CD4-positive, alpha-beta T cell treated with Interferon alpha-2 for 1 hour (primary cell): ENCODE results near the gene COPG1.

Experiments
- DNase-seq, 2 donors: peaks; one replicate each; pipeline ENCODE4 v3.0.0-alpha.2; 2020 to 2022

Gene COPG1

DNA sequence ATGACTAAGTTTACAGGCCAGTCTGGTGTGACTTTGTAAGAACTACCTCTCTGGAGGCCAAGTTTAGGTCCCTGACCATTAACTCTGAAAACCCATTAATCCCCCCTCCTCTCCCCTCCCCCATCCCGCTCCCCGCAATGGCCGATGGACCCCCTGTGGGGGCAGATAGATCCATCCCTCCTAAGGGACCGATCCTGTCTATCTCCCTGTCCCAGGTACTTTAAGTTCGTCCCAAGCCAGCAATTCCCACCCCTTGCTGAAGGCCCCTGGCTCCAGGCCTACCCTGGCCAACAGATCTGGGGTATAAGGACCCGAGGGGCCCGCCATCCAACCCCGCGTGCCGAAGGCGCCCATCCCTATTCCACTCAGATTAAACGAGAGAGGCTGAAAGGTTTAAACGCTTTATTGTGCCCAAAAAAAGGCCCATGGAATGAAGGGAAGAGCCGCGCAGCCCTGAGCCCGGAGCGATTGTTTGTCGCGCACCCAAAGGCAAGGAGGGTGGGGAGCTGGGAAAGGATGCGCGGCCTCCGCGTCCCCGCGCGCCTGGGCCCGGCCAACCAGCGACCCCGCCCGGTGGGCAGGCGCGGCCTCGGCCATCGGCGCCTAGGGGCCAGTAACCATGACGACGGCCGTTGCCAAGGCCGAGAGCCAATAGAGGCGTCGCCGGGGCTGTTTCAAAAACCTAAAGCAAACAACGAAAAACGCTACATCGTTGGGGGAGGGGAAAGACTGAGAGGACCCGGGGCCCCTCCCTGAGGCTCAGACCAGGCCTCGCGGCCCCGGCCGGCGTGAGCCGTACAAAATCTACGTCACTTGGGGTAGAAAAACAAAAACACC, 65.2 kb downstream of the COPG1 start:
- peak; percentile 61 to 72 for DNase-seq

DNA sequence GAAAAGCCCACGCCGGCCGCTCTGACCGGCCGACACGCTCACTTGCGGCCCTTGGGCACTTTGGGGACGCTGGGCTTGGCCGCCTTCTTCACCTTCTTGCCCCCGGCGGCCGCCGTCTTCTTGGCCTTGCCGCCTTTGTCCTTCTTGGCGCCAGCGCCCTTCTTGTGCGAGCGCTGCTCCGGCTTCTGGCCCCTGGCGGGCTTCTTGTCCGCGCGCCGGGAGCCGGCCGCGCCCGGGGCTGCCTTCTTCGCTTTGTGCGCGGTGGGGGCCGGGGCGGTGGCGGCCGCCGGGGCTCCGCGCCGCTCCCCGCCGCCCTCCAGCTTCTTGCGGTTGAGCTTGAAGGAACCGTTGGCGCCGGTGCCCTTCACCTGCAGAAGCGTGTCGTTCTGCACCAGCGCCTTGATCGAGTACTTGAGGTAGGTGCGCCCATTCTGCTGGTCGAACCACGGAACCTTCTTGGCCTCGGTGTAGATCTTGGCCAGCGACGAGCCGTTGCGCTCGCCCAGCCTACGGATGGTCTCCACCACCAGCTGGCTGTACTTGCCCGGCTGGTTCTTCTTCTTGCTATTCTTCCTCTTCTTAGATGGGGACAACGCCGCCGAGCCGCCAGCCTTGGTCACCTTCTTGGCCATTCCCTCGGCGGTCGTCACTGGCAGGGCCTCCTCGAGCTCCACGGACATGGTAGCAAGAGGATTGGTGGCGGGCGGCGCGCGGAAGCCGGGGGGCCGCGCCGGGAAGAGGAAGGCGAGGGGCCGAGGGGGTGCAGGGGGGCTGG, 66.0 kb downstream of the COPG1 start:
- peak; percentile 32 to 48 for DNase-seq

DNA sequence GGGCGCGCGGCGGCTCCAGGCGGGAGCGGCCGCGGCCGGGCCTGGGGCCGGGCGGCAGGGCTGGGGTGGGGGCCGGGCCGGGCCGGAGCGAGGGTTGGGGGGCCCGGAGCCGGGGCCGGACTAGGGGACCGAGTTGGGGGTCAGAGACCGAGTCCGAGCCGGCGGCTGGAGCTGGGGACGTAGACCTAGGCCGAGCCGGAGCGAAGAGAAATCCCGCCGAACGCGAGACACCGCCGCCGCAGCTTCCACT, 66.5 kb downstream of the COPG1 start:
- no peak for DNase-seq

DNA sequence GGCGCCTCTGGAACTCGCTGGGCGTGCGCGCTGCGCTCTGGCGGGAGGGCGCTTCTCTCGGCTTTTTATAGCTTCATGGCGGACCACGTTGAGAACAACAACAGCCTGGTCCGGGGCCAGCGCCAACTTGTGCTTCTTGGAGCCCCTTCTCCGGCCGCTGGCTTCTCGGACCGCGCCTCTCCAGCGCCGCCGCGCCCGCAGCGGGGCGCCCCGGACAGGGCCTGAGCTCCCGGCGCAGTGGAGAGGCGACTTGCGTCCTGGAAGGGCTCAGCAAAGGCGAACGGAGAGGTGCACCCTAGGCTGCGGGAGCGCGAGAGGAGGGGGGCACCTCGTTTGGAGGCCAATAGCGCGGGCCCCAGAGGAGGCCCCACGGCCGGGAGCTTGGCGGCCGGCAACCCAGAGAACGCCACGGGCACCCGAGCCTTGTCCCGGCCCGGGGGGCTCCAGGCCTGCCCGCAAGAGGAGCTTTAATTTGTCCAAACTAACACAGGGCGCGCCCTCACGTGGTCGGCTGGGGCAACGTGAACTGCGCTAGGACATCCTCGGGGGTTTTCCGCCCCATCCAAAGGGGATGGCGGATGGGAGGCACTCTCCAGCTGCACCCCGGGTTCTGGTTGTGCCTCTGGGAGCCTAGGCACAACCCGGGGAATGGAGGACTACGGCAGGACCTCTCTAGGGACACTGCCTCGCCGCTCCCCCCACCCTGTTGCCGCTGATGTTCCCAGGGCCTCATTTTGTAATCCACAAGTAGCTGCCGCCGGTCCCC, 67.0 kb downstream of the COPG1 start:
- peak; percentile 84 to 91 for DNase-seq

DNA sequence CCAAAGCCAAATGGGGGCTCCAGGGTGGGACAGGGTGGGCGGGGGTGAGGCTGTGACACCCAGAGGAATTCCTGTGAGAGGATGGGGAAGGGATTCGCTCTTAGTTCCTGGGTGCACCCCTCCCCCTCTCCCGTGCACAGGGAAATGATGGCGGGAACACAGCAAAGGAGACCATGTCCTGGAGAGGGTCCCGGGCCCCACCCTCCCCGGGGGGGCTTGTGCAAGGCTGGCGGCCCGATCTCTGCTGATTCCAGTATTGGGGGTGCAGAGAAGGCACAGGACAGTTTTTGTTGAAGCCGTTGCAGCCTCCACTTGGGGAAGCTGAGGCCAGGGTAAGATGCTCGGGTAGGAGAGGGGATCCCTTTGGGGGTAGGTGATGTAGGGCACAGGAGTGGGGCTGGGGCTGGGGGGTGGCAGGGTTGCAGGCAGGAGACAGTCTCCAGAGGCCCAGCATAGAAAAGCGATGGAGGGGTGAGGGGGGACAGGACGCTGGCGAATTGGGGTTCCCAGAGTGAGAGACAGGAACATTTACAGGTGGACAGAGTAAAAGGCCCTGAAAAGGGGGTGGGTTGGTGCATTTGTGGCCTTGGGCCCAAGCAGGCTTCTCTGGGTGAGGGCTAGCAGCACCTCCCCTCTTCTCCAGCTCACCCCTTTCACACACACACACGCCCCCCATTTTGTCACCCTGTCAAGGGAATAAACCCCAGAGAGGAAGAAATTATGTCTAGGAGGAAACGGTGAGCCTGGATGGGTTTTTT, 67.8 kb downstream of the COPG1 start:
- DNase-seq: no peak

DNA sequence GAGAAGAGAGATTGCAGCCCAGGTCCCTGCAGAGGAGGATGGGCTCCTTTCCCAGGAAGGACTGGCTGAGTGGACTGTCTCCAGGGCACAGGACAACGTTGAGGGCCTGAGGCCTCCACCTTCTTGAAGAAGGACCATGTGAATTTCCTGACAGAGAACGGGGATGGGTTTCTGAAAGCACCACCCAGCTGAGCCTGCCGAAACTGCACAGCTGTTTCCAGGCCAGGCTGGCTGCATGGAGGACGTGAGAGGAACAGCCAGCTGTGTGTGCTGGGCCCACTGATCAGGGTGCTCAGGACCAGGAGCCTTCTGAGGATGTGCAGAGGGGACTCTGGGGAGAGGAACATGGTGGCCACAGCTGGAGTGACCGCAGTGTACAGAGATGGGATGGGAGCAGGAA, 68.4 kb downstream of the COPG1 start:
- DNase-seq: no peak

DNA sequence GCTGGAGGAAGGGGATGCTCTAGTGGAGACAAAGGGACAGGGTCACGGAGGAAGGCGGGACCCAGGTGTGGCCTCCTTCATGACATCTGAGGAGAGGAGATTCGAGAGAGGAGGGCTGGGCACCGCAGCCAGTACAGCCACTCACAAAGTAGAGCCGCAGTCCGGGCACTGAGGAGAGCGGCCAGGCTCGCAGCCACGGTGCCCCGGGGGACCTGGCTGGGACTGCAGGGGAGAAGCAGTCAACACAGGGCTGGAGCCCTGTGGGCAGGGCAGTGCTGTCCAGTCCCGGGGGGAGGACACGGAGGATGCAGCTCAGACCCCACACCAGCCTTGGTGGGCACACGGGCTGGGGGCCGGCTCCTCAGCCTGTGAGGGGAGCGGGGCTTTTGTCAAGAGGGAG, 69.5 kb downstream of the COPG1 start:
- no peak for DNase-seq

DNA sequence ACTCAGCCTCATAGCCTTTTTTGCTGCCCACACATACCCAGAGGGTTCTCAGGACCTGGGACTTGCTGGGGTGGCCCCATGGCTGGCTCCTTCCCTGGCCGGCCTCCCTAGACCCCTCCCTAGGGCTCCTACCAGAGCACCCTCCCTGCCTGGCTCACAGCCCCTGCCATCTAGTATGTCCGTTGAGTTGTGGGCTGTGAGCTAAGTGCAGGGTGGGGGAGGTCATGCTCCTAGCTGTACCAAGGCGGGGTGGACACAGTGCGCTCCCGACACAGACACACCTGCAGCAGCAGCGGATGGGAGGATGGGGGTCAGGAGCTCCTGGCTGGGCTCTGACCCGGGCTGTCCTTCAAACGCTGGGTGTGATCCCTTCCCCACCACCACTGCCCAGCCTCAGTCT, 70.9 kb downstream of the COPG1 start:
- no peak for DNase-seq

DNA sequence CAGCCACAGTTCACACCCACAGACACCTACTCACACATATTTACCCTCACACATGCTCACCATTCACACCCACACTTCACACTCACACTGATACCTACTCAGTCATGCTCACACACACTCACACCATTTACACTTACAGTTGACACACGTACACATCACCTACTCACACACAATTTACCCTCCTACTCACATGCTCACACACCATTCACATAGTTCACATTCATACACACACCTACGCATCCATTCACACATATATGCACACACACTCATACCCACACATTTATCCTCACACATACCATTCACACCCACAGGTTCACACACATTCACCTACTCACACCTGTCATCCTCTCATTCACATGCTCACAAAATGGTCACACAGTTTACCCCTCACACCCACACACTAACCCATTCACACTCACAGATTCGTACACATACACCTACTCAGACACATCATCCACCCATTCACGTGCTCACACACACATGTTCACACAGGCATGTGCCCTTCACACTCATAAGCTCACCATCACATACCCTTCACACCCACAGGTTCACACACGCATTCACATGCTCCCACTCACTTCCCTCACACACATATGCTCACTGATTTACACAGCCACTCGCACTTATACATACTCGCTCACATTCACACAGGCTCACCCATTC, 71.5 kb downstream of the COPG1 start:
- no peak for DNase-seq

DNA sequence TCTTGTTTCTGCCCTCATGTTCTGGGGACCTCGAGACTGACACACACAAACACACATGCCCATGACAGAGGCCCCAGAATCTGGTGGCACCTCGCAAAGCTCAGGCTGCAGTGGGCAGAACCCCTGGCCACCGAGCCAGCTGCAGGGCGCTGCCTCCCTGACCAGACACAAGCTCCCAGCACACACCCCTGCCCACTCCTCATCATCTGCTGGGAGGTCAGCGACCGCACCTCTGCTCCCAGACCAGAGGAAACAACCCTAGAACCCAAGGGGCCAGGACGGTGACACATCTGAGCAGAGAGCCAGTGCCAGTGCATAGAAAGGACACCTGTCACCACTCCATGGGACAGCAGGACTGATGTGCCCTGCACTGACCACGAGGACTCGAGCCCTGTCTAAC, 72.5 kb downstream of the COPG1 start:
- DNase-seq: no peak

DNA sequence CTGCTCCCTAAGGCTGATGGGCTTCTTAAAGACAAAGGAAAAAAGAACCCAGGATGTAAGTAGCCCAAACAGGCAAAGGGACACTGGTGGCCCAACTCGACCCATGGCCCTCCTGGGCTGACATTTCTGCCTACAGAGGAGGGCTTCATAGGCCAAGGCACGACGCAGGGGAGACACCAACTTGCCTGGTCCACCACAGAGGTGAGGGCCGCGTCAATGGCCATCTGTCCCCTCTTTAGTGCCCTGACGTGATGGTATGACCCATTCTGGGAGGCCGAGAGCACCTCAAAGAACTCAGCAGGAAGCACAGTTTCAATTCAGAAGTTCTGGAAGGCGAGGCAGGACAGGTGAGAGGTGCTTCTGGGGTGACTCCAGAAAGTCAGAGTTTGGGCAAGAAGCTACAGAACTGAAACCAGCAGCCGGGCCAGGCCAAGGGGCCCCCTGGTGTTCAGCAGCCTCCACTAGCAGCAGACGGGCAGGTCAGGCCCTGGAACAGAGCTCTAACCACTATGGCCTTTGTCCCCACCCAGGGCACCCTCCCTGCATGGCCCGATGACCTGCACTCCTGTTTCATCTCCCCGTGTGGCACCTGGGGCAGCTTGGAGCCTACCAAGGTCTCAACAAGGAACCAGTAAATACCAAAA, 74.4 kb downstream of the COPG1 start:
- DNase-seq: peak in 1 of 2 donors; percentile 32

DNA sequence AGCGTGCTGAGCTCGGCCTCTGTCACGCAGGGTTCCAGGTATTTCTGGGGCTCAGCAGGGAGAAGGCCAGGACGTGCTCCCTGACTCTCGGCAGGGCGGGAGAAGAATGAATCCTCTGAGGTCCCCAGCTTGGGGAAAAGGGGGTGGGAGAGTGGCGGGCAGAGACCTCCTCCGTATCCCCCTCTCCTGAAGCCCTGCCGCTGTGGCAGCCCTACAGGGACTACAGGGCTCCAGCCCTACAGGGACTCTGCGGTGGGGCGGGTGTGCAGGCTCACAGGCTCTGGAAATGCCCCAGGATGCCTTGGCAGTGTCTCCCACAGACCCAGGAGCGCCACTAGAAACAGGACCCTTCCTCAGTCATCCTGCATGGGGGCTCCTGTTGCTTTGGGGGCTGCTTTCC, 75.4 kb downstream of the COPG1 start:
- no peak for DNase-seq

- DNase-seq: no peak
Measured at GRCh38 chr3:129325383-129325782, 76.0 kb downstream of the COPG1 start.

DNA sequence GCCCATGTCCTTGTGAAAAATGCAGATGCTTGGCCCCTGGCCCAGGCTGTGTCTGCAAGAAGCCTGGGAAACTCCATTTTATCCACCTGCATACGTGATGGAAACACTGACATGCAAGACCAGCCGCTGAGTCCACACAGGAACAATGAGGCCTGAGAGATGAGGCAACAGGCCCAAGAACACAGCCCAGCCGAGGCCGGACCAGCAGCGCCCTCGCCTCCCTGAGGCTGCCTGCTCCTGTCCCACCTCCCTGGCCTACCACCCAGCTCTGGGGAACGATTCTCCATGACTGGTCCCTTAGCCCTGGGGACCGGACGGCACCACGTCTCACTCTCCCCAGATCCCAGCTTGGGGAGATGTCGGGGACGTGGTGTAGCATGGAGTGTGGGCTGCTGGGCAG, 76.7 kb downstream of the COPG1 start:
- DNase-seq: no peak

- DNase-seq: no peak
Measured at GRCh38 chr3:129326595-129326994, 77.2 kb downstream of the COPG1 start.
